ENCODE measurements around the gene VPS37C.

DNA sequence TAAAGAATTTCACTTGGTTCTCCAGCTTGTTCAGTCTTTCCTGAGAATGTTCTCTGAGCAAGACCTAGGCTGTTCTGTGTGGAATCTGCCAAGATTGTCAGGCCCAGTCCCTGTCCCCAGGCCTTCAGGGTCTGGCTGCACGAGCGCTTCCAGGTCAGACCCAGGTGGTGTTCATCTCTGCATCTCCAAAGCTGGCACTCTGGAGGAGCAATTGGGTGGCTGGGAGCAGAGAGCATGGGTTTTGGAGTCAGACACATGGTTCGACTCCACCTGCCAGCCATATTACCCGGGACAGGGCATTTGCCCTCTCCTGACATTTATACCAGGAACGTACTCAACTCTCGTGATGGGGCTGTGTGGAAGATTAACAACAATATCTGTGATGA, 50.2 kb downstream of the VPS37C start:
- TF ChIP-seq EP300 (IDR thresholded peaks at IDR 0.05; ENCODE audit: borderline replicate concordance): no peak
- TF ChIP-seq TEAD4 (IDR thresholded peaks at IDR 0.05): no peak
- no peak for TF ChIP-seq TAF1 (IDR thresholded peaks at IDR 0.05; ENCODE audit: low read depth)
- TF ChIP-seq RAD21 (IDR thresholded peaks at IDR 0.05; ENCODE audit: low read depth): no peak
- no peak for TF ChIP-seq NFIC (IDR thresholded peaks at IDR 0.05)
